ENCODE measurements around the gene INO80D.

- TF ChIP-seq ZNF598 (CRISPR knock-in tag; IDR thresholded peaks at IDR 0.05; ENCODE audit: borderline replicate concordance) (no peak), CTCF (CRISPR knock-in tag; IDR thresholded peaks at IDR 0.05) (no peak), MLXIP (CRISPR knock-in tag; IDR thresholded peaks at IDR 0.05; ENCODE audit: borderline replicate concordance) (no peak), POLR2AphosphoS5 (IDR thresholded peaks at IDR 0.05; ENCODE audit: low read depth, low read length) (no peak), CREB3 (CRISPR knock-in tag; IDR thresholded peaks at IDR 0.05) (no peak), CEBPB (IDR thresholded peaks at IDR 0.05; ENCODE audit: borderline replicate concordance, low read depth, low read length) (no peak), ZNF331 (CRISPR knock-in tag; IDR thresholded peaks at IDR 0.05) (no peak), TEF (CRISPR knock-in tag; IDR thresholded peaks at IDR 0.05) (no peak), SNAPC5 (CRISPR knock-in tag; IDR thresholded peaks at IDR 0.05; ENCODE audit: borderline replicate concordance) (no peak), XRCC5 (optimal IDR thresholded peaks at IDR 0.05; ENCODE audit: low read length) (no peak), EP300 (IDR thresholded peaks at IDR 0.05; ENCODE audit: low read depth in 2 of 2, low read length in 2 of 2) (no peak), EP300 (CRISPR knock-in tag; IDR thresholded peaks at IDR 0.05; ENCODE audit: borderline replicate concordance) (no peak), NPAS2 (CRISPR knock-in tag; IDR thresholded peaks at IDR 0.05; ENCODE audit: borderline replicate concordance) (no peak), MXI1 (IDR thresholded peaks at IDR 0.05; ENCODE audit: borderline replicate concordance, low read depth, low read length) (no peak)
These were observed 30.3 kb upstream of the INO80D start for GRCh38 chr2:206116278-206116677.

Data from HepG2 (cell line).